GM21526 (cell line): ENCODE data around the gene SH3RF2.
A peak's percentile ranks its signal among the peaks of the same experiment; 100 is the strongest.

Experiments
- ATAC-seq: cut with Tn5 transposase; IDR thresholded peaks from one replicate; pipeline ENCODE4 v1.9.1; 2021; ENCODE audit warnings: moderate library complexity; ENCODE audit not compliant: unreplicated experiment, low FRiP score

Gene SH3RF2

GRCh38 chr5:146034605-146035004, 98.2 kb downstream of the SH3RF2 start:
- no peak for ATAC-seq

GRCh38 chr5:146039420-146039819, 103.0 kb downstream of the SH3RF2 start:
- no peak for ATAC-seq

GRCh38 chr5:146040527-146040926, 104.1 kb downstream of the SH3RF2 start:
- ATAC-seq: no peak

GRCh38 chr5:146041180-146041789, 104.9 kb downstream of the SH3RF2 start:
- peak; percentile 78 for ATAC-seq

- ATAC-seq: no peak
Observed at GRCh38 chr5:146042628-146043279, 106.4 kb downstream of the SH3RF2 start.

GRCh38 chr5:146043722-146044121, 107.3 kb downstream of the SH3RF2 start:
- ATAC-seq: no peak

GRCh38 chr5:146047396-146047795, 111.0 kb downstream of the SH3RF2 start:
- no peak for ATAC-seq

GRCh38 chr5:146048994-146049703, 112.8 kb downstream of the SH3RF2 start:
- no peak for ATAC-seq

- ATAC-seq: no peak
Observed at GRCh38 chr5:146049704-146050026, 113.3 kb downstream of the SH3RF2 start.

- ATAC-seq: no peak
Observed at GRCh38 chr5:146050086-146050485, 113.7 kb downstream of the SH3RF2 start.

GRCh38 chr5:146051678-146052077, 115.3 kb downstream of the SH3RF2 start:
- no peak for ATAC-seq

- no peak for ATAC-seq
Observed at GRCh38 chr5:146052780-146053179, 116.4 kb downstream of the SH3RF2 start.

- no peak for ATAC-seq
Observed at GRCh38 chr5:146055432-146055831, 119.1 kb downstream of the SH3RF2 start.

GRCh38 chr5:146059460-146060220, 123.3 kb downstream of the SH3RF2 start:
- ATAC-seq: no peak

- ATAC-seq: no peak
Observed at GRCh38 chr5:146060221-146060585, 123.8 kb downstream of the SH3RF2 start.

GRCh38 chr5:146066968-146067367, 130.6 kb downstream of the SH3RF2 start:
- no peak for ATAC-seq

GRCh38 chr5:146068206-146068605, 131.8 kb downstream of the SH3RF2 start:
- ATAC-seq: no peak

- ATAC-seq: peak; percentile 50
Observed at GRCh38 chr5:146068977-146069779, 132.8 kb downstream of the SH3RF2 start.

- ATAC-seq: peak; percentile 78
Observed at GRCh38 chr5:146069780-146070099, 133.4 kb downstream of the SH3RF2 start.

- ATAC-seq: no peak
Observed at GRCh38 chr5:146070746-146071145, 134.4 kb downstream of the SH3RF2 start.

GRCh38 chr5:146071171-146071570, 134.8 kb downstream of the SH3RF2 start:
- no peak for ATAC-seq
